ENCODE measurements around the gene SNRPD2.
A peak's percentile ranks its signal among the peaks of the same experiment; 100 is the strongest.

Gene SNRPD2

DNA sequence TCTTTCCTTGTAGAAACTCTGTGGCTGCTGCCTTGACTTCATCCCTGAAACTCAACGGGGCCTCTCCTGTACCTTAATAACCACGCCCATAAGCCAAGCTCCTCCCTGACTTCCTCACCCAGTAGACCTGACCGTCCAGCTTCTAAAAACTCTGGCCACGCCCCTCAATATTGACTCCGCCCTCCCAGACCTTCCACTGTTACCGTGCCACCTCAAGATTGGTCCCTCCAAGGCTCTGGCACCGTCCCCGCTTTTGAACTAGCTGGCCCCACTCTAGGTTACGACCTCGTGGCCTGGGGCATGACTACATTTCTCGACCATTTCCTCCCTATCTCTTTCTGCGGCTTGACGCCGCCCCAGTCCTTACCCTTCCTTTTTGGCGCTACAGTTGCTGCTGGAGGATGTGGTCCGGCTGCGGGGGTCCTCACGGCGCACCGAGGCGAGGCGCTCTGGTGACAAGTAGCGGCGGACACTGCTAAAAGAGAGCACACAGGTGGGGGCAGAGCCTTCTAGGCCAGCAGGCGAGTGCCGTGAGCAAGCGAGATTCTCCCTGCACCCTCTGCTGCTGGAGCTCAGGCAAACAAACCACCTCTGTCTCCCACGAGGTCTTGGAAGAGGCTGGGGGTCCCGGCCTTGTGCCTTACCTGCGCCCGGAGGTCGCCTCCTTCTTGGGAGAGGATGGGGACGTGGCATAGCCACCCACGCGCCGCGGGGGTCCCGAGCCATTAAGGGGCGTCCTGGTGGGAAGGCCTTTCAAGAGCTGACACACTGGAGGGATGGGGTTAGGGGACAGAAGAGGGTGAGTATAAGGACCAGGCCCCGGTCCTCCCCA is 50.3 kb downstream of the SNRPD2 start:
- TF ChIP-seq, protein P1, sequence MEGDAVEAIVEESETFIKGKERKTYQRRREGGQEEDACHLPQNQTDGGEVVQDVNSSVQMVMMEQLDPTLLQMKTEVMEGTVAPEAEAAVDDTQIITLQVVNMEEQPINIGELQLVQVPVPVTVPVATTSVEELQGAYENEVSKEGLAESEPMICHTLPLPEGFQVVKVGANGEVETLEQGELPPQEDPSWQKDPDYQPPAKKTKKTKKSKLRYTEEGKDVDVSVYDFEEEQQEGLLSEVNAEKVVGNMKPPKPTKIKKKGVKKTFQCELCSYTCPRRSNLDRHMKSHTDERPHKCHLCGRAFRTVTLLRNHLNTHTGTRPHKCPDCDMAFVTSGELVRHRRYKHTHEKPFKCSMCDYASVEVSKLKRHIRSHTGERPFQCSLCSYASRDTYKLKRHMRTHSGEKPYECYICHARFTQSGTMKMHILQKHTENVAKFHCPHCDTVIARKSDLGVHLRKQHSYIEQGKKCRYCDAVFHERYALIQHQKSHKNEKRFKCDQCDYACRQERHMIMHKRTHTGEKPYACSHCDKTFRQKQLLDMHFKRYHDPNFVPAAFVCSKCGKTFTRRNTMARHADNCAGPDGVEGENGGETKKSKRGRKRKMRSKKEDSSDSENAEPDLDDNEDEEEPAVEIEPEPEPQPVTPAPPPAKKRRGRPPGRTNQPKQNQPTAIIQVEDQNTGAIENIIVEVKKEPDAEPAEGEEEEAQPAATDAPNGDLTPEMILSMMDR (IDR thresholded peaks at IDR 0.05; ENCODE audit: low read depth, low read length, missing control alignments) = no peak
- DNase-seq (ENCODE audit: low read depth) = peak; percentile 93
- H3K4me3 ChIP-seq (ENCODE audit: low read depth, low read length) = peak overlapping the region; percentile 62

DNA sequence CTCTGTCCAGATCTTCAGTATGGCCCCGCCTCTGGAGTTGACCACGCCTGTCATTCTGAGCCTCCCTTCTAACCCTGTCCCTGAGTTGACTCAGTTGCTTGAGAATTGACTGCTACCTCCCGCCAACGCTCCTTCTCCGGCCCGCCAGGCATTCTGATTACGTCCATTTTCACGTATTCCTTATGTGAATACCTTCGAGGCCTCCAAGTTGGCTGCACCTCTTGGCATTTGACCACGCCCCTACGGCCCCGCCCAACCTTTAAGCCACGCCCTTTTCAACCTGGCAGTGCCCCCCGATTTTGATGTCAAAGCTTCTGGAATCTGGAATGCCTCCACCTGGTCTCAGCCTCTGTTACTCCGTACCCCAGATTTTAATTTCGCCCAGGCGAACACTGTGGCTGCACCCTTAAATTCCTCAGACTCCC is 50.9 kb downstream of the SNRPD2 start:
- TF ChIP-seq, protein P1 (IDR thresholded peaks at IDR 0.05; ENCODE audit: low read depth, low read length, missing control alignments) = no peak
- H3K4me3 ChIP-seq (ENCODE audit: low read depth, low read length) = peak overlapping the region; percentile 62
- no peak for DNase-seq (ENCODE audit: low read depth)

DNA sequence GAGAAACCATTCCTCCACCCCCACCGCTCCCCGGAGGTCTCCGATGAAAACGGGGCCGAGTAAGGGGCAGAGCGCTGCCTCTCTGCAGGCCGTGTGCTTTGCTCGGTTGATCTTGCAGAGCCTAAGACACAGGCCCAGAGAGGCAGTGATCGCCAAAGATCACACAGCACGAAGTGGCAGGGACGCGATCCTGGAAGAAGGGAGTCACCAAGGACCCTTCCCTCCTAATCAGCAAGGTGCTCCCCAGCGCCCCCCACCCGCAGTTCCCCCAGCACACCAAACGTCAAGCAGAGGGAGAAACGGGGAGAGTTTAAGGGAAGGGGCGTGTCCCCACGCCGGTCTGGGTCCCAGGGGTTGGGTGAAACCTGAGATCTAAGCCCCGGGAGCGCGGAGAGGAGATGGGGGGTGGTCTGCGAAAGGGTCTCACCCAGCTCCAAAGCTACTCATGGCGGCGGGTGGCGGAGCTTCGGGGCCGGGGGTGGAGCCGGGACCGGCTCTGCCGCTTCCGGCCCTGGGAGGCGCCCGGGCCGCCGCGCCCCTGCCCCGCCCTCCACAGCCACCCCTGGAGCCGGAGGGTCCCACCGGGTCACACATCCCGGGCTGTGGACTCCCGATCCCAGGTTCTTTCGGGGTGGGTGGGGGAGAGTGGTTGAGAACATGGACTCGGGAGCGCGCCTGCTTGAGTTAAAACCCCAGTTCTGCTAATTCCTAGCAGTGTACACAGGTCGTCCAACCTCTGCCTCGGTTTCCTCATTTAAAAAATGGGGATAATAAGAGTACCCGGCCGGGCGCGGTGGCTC is 52.6 kb downstream of the SNRPD2 start, which contains the start of gene EML2:
EML2 (minus strand) TSS at position 468 of the 800 bp plus-strand sequence; CDS start at position 447, 21 bp downstream.
- H3K4me3 ChIP-seq (ENCODE audit: low read depth, low read length) = peak within 1 kb of the TSS; percentile 79
- no peak for DNase-seq (ENCODE audit: low read depth)
- TF ChIP-seq, protein P1 (IDR thresholded peaks at IDR 0.05; ENCODE audit: low read depth, low read length, missing control alignments) = peak; percentile 61

DNA sequence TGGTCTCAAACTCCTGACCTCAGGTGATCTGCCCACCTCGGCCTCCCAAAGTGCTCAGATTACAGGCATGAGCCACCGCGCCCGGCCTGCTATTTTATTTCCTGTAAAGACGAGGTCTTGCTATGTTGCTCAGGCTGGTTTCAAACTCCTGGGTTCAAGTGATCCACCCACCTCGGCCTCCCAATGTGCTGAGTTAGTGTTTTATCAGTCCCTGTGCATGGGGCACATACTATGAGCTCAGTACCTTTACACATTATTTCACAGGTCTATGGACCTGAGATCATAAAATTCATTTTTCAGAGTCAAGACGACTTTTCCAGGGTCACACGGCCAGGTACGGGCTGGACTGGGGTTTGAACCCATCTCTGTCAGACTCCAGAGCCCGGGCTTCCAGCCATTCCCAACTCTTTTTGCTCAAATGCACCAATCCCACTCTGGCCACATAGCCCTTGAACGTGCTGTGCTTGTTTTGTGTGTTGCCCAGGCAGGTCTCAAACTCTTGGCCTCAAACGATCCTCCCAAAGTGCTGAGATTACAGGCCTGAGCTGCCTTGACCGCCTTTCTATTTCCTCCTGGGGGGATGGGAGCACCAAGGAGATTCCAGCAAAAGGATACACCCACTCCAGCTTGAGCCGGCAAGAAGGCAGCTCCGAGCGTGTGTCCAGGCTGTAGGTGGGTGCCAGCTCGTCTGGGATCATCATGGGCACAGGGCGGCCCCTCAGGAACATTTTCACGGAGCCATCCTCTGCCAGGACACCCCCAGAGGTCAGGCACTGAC is 53.7 kb downstream of the SNRPD2 start:
- DNase-seq (ENCODE audit: low read depth) = no peak
- H3K4me3 ChIP-seq (ENCODE audit: low read depth, low read length) = peak overlapping the region; percentile 79
- TF ChIP-seq, protein P1 (IDR thresholded peaks at IDR 0.05; ENCODE audit: low read depth, low read length, missing control alignments) = no peak

Measured in GM12864 (cell line).